HG03025 (cell line): Measurements from ENCODE around the gene ADAMTSL3.

Experiments
- ATAC-seq: cut with Tn5 transposase; IDR thresholded peaks from one replicate; pipeline ENCODE4 v1.9.1; 2021; ENCODE audit warnings: mild to moderate bottlenecking, moderate library complexity; ENCODE audit not compliant: unreplicated experiment, low FRiP score

The ADAMTSL3 gene

DNA sequence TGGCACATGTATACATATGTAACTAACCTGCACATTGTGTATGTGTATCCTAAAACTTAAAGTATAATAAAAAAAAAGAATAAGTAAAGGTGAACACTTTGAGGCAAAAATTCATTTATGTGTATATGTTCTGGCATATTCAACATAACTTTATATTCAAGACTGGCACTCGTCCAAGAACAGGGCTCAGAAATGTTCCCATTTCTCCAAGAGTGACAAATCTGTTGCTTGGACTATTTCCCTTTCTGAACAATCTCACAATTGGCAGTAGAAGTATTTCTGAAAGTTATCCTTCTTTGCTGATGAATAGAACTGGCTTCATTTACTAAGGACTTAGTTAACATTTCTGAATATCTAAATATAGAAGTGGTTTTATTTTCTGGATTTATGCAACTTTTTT, 212.8 kb downstream of the ADAMTSL3 start:
- no peak for ATAC-seq

DNA sequence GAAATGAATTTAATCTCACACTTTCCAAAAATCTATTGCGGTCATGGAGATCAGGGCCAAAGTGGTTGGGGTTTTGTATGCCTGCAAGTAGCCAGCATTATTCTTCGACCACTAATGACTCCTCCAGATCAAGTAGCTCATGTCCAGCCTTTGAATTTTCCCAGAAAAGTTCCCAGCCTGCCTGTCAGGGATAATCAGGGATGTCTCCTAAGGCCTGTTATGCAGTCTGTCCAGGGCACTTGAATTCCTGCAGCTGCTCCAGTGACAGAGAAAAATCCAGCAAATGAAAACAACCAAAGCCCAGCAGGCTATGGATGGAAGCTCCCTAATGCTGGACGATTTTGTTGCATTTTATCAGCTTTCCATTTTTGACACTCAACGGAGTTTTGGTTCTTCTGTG, 215.4 kb downstream of the ADAMTSL3 start:
- no peak for ATAC-seq

DNA sequence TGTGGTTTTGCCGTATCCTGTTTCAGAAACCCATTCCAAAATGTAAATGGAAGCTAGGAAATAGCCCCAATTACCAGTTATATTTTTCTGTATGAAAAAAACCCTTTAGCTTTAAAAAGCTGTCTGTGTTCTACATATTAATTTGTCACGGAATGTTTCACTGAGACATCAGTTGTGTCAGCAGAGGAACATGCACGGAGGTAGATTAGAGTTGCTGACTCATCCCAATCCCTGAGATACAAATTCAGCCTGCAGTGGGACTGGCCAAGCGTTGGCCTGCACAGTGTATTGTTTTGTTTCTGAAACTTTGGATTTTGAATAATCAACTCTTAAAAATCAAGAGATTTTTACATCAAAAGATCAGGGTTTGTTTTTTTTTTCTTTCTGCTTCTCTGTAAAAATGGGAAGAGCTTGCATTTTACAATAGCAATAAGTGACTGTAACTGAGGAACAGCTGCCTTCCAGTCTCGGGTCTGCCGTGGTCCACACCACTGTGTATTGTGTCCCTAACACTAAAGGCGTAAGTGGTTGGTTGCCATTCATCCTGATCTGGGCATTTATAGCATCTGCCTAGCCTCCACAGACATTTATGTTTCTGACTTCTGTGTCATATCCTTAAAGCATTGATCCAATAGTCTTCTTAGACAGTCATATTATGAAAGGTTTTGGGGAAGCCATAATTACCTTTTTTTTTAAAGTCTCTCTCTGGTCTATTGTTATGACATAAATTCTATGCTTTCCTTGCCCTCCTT, 218.1 kb downstream of the ADAMTSL3 start:
- ATAC-seq, result peak; percentile 71

DNA sequence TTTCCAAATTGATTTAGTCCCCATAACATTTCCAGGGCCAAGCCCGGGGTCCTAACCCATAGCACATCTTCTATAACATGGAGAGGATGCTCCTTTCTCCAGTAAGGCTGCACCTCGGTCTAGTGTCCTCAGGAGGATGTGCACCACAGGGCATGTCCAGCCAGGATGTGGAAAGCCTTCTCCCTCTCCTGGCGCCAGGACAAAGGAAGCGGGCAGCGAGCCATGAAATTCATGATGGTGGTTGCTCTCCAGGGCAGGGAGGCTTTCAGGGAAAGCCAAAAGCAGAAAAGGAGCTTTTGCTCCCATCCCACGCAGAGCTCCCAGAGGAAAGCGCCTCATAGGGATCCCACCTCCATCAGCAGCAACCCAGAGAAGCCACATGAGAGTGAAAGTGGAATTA, 220.0 kb downstream of the ADAMTSL3 start:
- no peak for ATAC-seq

DNA sequence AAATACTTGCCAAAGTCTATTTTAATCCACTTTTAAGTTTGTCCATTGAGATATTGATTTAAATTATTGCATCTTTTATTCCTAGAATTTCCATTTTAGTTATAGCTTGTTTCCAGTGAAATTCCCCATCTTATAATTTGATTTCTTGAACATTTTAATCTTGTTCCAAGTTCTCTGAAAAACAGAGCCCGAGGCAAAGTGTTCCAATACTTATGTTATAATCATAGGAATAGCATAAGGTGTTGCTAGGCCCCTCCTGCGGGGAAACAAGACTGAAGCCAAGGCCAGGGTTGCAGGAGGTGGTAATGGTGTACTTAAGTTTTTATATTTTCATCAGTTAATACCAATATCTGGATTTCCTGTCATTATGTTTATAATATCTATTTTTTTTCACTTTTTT, 226.6 kb downstream of the ADAMTSL3 start:
- ATAC-seq, result no peak

DNA sequence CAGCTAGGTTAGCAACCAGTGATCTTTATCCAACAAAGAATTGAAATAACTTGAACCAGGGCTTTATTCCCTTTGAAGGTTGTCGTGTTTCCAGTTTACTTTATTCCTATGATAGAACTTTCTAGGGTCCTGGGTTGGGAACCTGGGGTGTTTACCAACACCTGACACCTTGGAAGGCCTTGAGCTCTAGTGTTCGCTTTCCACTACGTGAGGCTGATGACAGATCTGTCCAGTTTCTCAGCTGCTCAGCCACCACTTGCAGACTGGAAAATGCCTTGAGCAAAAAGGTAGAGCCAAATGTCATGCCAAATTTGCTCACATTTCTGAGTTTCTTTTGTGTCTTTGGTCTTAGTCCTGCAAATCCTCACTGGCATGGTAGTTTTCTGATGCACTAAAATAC, 227.2 kb downstream of the ADAMTSL3 start:
- no peak for ATAC-seq

DNA sequence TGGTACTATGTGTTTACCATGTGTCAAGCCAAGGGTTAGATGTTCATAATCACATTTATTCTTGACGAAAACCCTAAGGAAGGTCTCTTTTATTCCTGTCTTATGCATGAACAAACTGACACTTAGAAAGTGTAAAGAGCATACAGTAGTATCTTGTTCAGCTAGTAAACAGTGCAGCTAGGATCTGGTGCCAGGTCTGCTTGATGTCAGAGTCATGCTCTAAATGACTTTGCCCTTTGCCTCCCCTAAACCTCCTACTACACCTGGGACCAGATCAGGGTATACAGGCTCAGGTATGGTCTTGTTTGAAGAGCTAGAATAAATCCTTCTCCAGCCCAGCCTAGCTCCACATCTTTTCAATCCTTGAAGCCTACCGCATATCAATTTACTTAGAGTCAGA, 232.4 kb downstream of the ADAMTSL3 start:
- ATAC-seq, result no peak

DNA sequence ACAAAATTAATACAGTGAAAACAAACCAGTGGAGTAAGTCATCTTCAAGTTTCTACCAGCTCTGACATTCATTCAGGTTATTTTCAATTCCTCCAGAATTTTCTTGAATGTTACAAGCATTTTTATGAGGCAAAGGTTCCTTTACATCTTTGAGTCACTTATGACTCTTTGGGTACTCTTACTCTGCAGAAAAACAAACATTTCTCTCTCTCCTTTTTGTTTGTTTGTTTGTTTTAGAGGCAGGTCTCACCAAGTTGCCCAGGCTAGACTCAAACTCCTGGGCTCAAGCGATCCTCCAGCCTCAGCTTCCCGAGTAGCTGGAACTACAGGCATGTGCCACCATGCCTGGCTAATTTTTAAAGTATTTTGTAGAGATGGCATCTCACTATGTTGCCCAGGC, 233.5 kb downstream of the ADAMTSL3 start:
- ATAC-seq, result no peak

DNA sequence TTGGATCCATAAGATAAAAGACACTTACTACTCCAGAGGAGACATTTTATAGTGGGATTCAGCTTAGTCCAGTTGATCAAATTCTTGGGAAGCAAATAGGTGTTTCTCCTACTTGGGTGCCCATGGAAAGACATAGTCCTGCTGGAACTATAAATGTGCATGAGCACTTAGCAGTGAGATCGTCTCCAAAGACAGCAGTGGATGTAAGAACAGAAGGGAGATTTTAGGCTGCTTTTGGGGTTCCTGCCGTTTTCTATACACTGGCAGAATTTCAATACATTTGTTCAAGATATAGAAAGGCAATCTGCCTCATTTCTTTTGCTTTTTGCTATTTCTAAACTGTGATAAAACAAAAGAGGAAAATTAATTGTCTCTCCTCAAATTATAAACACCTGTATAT, 234.0 kb downstream of the ADAMTSL3 start:
- ATAC-seq, result no peak

DNA sequence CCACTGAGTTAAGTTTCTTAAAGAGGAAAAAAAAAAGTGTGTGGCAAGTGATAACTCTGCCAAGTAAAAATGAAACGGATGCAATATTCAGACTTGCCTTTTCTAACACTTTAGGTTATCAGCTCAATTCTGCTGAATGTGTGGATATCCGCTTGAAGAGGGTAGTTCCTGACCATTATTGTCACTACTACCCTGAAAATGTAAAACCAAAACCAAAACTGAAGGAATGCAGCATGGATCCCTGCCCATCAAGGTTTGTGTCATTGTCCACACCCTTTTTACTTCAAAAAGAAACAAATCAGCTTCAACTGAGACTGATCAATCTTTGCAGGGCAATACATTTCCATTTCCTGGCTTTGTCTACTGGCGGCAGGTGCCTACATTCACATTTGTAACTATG, 236.1 kb downstream of the ADAMTSL3 start:
- no peak for ATAC-seq

DNA sequence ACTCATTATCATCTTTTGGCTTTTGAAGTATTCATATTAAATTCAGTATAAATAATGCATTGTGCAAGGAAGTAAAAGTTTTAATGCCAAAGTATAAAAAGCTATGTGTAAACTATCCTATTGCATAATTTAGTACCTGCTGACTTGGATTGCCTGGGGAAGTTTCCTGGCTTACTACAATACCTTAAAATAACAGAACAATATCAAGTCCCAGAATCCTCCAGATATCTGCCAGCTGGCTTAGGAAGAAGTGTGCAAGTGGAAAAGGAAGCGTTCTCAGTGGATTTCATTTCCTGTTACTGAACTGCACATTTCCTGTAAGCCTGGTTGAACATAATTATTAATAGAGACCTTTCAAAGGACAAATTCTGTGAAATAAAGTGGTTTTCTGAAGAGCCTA, 236.7 kb downstream of the ADAMTSL3 start:
- no peak for ATAC-seq

DNA sequence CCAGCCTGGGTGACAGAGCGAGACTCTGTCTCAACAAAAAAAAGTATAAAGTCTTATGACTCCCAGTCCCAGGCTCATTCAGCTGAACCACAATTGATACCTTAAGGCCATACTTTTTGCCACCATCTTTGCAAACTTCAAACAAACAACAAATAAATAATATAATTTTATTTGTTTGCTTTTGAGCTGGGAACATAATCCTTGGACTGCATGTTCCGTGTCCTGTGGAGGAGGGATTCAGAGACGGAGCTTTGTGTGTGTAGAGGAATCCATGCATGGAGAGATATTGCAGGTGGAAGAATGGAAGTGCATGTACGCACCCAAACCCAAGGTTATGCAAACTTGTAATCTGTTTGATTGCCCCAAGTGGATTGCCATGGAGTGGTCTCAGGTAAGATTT, 238.6 kb downstream of the ADAMTSL3 start:
- ATAC-seq, result no peak

DNA sequence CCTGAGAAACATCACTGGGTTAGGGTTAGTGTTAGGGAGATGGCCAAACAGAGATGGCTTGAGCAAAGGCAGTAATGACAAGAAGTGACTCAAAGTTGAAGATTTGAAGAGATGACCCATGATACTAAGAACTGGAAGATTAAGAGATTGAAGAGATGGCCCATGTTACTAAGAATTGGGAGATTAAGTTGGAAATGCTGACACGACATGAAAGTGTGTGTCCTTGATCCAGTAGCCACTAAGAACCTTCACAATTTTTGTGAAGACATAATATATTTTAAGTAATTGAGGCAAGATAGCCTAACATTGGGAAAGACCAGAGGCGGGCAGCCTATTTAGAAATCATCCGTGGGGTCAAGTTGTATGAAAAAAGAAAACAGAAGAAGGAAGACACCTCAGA, 239.4 kb downstream of the ADAMTSL3 start:
- ATAC-seq, result no peak

DNA sequence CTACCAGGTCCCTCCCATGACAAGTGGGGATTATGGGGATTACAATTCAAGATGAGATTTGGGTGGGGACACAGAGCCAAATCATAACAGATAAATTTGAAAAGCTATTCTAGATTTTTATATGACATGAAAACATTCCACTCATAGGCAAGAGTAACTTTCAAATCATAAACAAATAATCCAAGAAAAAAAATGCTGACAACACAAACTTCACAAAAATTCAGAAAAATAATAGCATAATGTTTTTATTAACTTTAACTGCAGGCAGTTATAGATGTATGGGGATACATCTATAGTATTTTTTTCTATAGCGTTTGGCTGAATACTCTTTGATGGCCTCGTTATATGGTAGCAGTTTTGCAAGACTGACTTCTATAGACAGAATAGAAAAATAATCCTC, 243.1 kb downstream of the ADAMTSL3 start:
- ATAC-seq, result no peak

DNA sequence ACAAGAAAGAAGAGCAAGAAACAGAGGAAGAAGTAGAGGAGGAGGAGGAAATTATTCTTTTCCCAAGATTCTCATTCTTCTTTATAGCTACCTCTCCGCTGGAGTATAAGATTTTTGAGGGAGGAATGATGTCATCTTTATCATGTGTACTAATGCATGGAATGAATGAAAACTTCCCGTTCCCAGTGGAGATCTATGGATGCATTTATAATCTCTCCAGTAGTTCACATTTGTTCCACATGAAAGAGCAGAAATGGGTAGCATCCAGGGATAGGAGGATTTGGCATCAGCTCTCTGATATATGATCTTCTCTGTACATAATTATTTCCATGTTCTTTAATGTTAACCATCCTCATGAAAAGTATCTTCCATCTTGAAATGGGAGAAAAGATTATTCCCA, 244.4 kb downstream of the ADAMTSL3 start:
- no peak for ATAC-seq

DNA sequence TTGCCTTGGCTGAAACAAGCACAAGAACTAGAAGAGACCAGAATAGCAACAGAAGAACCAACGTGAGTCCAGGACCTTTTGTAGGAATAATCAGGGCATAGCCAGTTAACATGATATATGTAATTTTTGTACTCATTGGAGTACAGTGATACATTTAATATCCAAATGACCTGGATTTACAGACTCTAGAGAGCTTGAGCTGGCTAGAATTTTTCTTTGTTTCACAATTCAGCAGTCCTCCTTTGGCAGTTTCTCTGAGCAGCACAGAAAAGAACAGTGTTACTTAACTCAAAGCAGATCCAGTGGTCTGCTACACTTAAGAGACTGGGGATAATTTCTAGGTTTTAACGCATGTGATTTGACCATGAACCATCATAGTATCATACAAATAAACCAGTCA, 245.7 kb downstream of the ADAMTSL3 start:
- ATAC-seq, result no peak

DNA sequence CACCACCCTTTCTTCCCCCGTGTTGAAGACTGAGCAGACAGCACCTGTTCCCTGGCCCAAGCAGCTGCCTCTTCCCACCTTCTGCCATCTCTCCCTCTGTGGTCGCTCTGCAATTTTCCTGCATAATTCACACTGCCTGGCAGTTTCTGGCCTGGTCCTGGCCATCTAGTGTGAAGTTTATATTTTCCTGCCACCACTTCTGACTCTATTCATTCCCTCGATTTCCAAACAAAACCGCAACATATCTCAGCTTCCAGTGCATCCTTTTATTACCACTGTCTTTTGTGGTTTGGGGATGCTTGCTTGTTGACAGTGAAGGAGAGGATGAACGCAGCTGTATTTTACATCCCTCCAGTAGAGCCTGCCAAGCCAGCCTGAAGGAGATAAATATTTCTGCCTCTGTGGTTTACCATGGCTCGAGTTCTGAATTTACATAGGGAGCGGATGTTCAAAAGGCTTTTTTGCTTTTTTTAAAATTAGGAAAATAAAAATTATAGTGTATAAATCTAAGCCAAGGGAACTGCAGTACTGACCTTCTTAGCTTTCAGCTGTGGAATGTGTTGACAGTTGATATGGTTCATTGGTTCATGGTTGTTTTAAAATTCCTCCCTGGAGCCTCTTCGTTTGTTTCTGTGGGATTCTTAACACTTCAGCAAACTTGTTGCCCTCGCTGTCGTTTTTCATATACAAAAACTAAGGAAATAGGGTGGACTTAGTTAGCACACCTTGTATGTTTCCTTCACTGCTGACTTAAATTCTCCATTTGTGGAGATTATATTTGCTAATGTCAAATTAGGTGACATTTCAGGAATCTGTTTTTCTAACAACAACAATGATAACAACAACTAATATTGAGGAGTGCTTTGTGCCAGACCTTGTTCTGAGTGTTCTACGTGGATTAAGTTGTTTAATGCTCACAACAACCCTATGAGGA, 250.5 kb downstream of the ADAMTSL3 start:
- ATAC-seq, result no peak

DNA sequence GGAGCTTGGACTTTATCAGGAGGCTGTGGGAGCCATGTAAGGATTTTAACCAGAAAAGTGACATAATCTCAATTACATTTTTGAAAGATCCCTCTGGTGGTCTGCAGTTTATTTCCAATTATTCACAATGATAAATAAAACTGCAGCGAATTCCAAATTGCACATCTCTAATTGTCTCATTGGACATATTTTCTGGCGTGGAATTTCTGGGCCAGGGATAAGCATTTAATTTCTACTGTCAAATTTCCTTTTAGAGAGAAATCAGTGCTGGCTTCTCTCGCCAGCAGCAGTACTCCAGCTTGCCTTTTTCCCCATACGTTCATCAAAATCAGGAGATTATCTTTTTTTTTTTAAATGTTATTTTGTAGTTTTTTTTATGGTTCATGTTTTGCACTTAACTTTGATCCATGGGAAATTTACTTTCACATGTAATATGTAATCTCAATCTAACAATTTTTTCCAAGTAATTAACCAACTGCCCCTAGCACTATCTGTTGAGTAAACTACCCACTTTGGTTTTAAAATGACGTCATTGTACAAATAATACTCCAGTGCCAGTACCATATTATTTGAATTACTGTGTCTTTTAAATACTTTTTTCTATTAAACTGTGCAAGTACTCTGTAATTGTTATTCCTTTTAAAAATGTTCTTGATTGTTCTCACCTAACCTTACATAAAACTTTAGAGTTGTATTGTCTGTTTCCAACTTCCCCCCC, 251.8 kb downstream of the ADAMTSL3 start:
- no peak for ATAC-seq

DNA sequence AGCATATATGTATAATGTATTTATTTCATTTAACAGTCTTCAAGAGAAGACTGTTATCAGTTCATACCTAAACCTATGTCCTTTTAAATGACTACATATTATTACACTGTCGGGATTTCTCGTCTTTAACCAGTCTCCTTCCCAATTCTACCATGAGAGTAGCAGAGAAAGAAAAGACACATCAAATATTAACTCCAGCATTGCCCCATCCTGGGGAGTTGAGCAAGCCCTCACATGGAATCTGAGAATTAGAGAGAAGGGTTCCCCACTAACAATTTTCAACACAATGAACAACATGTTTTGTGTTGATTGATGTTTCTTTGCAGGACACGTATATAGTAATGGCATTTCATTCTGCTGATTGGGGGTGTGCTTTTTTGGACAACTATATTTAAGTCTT, 257.4 kb downstream of the ADAMTSL3 start:
- ATAC-seq, result no peak

DNA sequence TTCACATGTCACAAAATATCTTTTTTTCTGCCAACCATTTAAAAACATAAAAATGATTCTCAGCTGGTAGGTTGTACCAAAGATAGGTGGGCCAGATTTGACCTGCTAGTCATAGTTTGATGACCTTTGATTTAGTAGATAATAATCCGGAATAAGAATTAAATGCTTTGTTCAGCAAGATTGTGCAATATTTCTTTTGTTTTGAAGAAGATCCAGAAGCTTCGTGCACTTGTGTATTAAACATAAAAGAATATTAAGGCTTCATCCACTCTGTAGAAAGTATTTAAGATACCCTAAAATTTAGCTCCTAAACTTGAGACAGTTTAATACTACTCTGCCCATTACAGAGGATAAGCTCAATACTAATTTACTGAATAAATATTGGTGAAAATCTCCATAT, 258.4 kb downstream of the ADAMTSL3 start:
- no peak for ATAC-seq

DNA sequence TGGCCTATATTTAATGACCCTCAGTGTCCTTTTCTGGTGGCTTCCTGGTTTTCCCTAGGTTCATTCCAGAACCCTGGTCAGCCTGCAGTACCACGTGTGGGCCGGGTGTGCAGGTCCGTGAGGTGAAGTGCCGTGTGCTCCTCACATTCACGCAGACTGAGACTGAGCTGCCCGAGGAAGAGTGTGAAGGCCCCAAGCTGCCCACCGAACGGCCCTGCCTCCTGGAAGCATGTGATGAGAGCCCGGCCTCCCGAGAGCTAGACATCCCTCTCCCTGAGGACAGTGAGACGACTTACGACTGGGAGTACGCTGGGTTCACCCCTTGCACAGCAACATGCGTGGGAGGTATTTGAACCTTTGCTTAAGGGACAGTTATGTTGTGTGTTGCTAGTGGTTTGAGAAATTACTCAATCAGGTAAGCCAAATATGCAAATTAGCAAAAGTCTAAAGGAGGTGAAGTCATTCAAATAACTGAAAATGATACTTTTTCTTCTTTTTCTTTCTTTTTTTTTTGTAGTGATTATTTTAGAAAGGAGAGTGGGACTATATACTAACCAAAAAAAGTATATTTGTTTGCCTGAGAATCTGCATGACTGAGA, 259.2 kb downstream of the ADAMTSL3 start:
- ATAC-seq, result no peak
